Cardiac muscle cell (in vitro differentiated cells and primary cell): ENCODE measurements around the gene B3GNT9. TPM values are rescaled to one million over a fixed set of nuclear protein-coding genes. Genes with fewer than 3 reads are reported as not detected.

Source experiments
- DNase-seq, 2 donors: peaks; one replicate each; pipeline versions ENCODE4 v3.0.0 to v3.0.0-alpha.2; 2010 to 2017; ENCODE audit warnings: low read depth in 1 of 2, low spot score in 1 of 2
- H3K27ac ChIP-seq: fragments of 200-600 bp; sonication (generic); 2 replicates; pipeline ENCODE4 v1.5.1; 2016
- H3K27me3 ChIP-seq: fragments of 200-600 bp; sonication (generic); 2 replicates; pipeline ENCODE4 v1.6.0; 2016; ENCODE audit warnings: control low read depth
- H3K36me3 ChIP-seq: fragments of 200-600 bp; sonication (generic); 2 replicates; pipeline ENCODE4 v1.5.1; 2016; ENCODE audit warnings: control low read depth
- H3K4me1 ChIP-seq: fragments of 200-600 bp; sonication (generic); 2 replicates; pipeline ENCODE4 v1.8.1; 2017; ENCODE audit warnings: low read depth, mild to moderate bottlenecking, mixed run types
- H3K4me3 ChIP-seq: fragments of 200-600 bp; sonication (generic); 2 replicates; pipeline ENCODE4 v1.5.1; 2016; ENCODE audit warnings: mild to moderate bottlenecking
- H3K9me3 ChIP-seq: fragments of 200-600 bp; sonication (generic); 2 replicates; pipeline ENCODE4 v1.5.1; 2017; ENCODE audit warnings: low read depth, mild to moderate bottlenecking, control low read depth
- CTCF ChIP-seq: IDR thresholded peaks from 2 replicates; pipeline ENCODE4 v1.5.1; 2012; ENCODE audit warnings: low read depth, mild to moderate bottlenecking, low read length
- polyA plus RNA-seq: library from polyadenylated mRNA; unstranded; fragments of >200 nt; fragmentation: Nextera tagmentation; extraction: Ambion mirVana; gene quantifications from 2 replicates; pipeline ENCODE4 v1.2.1, GENCODE V29; 2016
- total RNA-seq: library from RNA; depleted of rRNA; stranded (reverse); fragments of >200 nt; gene quantifications from 2 replicates; pipeline ENCODE4 v1.2.3, GENCODE V29; 2016

Gene B3GNT9
- total and polyA plus RNA-seq, 2 experiments from 2014 or later = 18.0 to 34.7 TPM

- Histone ChIP-seq H3K4me3 (no peak overlapping the region), H3K27ac (no peak overlapping the region), H3K9me3 (no peaks in the 10 kb centered on the region), H3K27me3 (no peaks in the 10 kb centered on the region), H3K4me1 (peaks cover 6% of the 10 kb centered on the region), H3K36me3 (peaks cover 34% of the 10 kb centered on the region)
- no peak for TF ChIP-seq CTCF
- DNase-seq = no peak
These were observed 46.9 kb upstream of the B3GNT9 start for GRCh38 chr16:67197704-67198103.

GRCh38 chr16:67196881-67197280 lies 46.1 kb upstream of the B3GNT9 start:
- H3K27ac ChIP-seq = no peak overlapping the region
- no peaks in the 10 kb centered on the region for H3K27me3 ChIP-seq
- peaks cover 7% of the 10 kb centered on the region for H3K4me1 ChIP-seq
- TF ChIP-seq CTCF = no peak
- peaks cover 34% of the 10 kb centered on the region for H3K36me3 ChIP-seq
- H3K4me3 ChIP-seq = no peak overlapping the region
- H3K9me3 ChIP-seq = no peaks in the 10 kb centered on the region
- DNase-seq = no peak

- TF ChIP-seq CTCF = no peak
- Histone ChIP-seq H3K27me3 (no peaks in the 10 kb centered on the region), H3K36me3 (peaks cover 34% of the 10 kb centered on the region), H3K27ac (no peak overlapping the region), H3K9me3 (no peaks in the 10 kb centered on the region), H3K4me3 (no peak overlapping the region), H3K4me1 (peaks cover 7% of the 10 kb centered on the region)
- no peak for DNase-seq
These were observed 44.9 kb upstream of the B3GNT9 start for GRCh38 chr16:67195676-67196075.

GRCh38 chr16:67194260-67194659 lies 43.5 kb upstream of the B3GNT9 start:
- Histone ChIP-seq H3K9me3 (no peaks in the 10 kb centered on the region), H3K4me3 (no peak overlapping the region), H3K27ac (no peak overlapping the region), H3K27me3 (no peaks in the 10 kb centered on the region), H3K4me1 (peaks cover 7% of the 10 kb centered on the region), H3K36me3 (peaks cover 34% of the 10 kb centered on the region)
- no peak for DNase-seq
- TF ChIP-seq CTCF = no peak

- no peak for DNase-seq
- Histone ChIP-seq H3K9me3 (no peaks in the 10 kb centered on the region), H3K4me1 (peaks cover 7% of the 10 kb centered on the region), H3K27me3 (no peaks in the 10 kb centered on the region), H3K27ac (no peak overlapping the region), H3K4me3 (no peak overlapping the region), H3K36me3 (peaks cover 34% of the 10 kb centered on the region)
- TF ChIP-seq CTCF = no peak
These were observed 42.7 kb upstream of the B3GNT9 start for GRCh38 chr16:67193536-67193935.
